Endodermal cell (in vitro differentiated cells): ENCODE measurements around the gene SORL1-AS1.

Source experiments
- DNase-seq: peaks from one replicate; pipeline ENCODE4 v3.0.0-alpha.2; 2017
- H3K27ac ChIP-seq: 2 replicates; pipeline ENCODE4 v1.5.1; 2013; ENCODE audit warnings: mild to moderate bottlenecking, low read depth, low read length, moderate library complexity
- H3K27me3 ChIP-seq: 2 replicates; pipeline ENCODE4 v1.6.1; 2013; ENCODE audit warnings: mild to moderate bottlenecking, low read length, moderate library complexity; ENCODE audit not compliant: insufficient read depth, control insufficient read depth, poor library complexity, severe bottlenecking
- H3K36me3 ChIP-seq: 2 replicates; pipeline ENCODE4 v1.7.0; 2013; ENCODE audit warnings: mild to moderate bottlenecking, low read length, moderate library complexity; ENCODE audit not compliant: control insufficient read depth, insufficient read depth
- H3K4me1 ChIP-seq: one replicate; pipeline ENCODE4 v1.7.0; 2013; ENCODE audit warnings: low read length; ENCODE audit not compliant: control insufficient read depth, insufficient read depth
- H3K4me3 ChIP-seq: 2 replicates; pipeline ENCODE4 v1.5.1; 2013; ENCODE audit warnings: mild to moderate bottlenecking, low read length, moderate library complexity
- H3K9ac ChIP-seq: 2 replicates; pipeline ENCODE4 v1.6.1; 2013; ENCODE audit warnings: mild to moderate bottlenecking, low read length, moderate library complexity; ENCODE audit not compliant: poor library complexity, severe bottlenecking; ENCODE audit errors: extremely low read depth
- H3K9me3 ChIP-seq: 2 replicates; pipeline ENCODE4 v1.6.1; 2013; ENCODE audit warnings: mild to moderate bottlenecking, low read length, moderate library complexity; ENCODE audit not compliant: control insufficient read depth
- H3K27ac Mint-ChIP-seq: 2 replicates; pipeline ENCODE4 v1.8.0; 2020; ENCODE audit warnings: mixed read lengths
- H3K27me3 Mint-ChIP-seq: 2 replicates; pipeline ENCODE4 v1.8.0; 2021; ENCODE audit warnings: mild to moderate bottlenecking, mixed read lengths; ENCODE audit not compliant: insufficient read depth
- H3K36me3 Mint-ChIP-seq: 2 replicates; pipeline ENCODE4 v1.8.0; 2020; ENCODE audit warnings: low read depth, mixed read lengths
- H3K4me1 Mint-ChIP-seq: 2 replicates; pipeline ENCODE4 v1.8.0; 2020; ENCODE audit warnings: mixed read lengths
- H3K4me3 Mint-ChIP-seq: 2 replicates; pipeline ENCODE4 v1.8.0; 2020; ENCODE audit warnings: mild to moderate bottlenecking, moderate library complexity, mixed read lengths
- H3K9me3 Mint-ChIP-seq: 2 replicates; pipeline ENCODE4 v1.8.0; 2020; ENCODE audit warnings: mild to moderate bottlenecking, mixed read lengths
- CTCF ChIP-seq: fragments of 200-600 bp; sonication (generic); conservative IDR thresholded peaks from 2 replicates; pipeline ENCODE4 v1.5.0; 2021; ENCODE audit warnings: antibody characterized with exemption, mild to moderate bottlenecking
- WGBS, 2 experiments: methylation state at CpG; one replicate each; pipeline versions ENCODE4 v1.1.5 to v1.1.7; 2013; ENCODE audit warnings: missing lambda C conversion rate in 2 of 2, mixed read lengths in 1 of 2; ENCODE audit not compliant: insufficient coverage in 1 of 2, insufficient read length in 1 of 2; 5-methylcytosine and 5-hydroxymethylcytosine counted together

Gene SORL1-AS1

GRCh38 chr11:121487191-121487590 is 34.4 kb upstream of the SORL1-AS1 start:
- H3K27me3 ChIP-seq = no peaks in the 10 kb centered on the region
- DNase-seq = no peak
- H3K27ac ChIP-seq = no peak overlapping the region
- H3K4me1 ChIP-seq = no peaks in the 10 kb centered on the region
- 79 to 100% methylated on average over 5 to 6 of the region's 6 CpGs for WGBS, 2 experiments
- no peak overlapping the region for H3K27ac Mint-ChIP-seq
- peaks cover 44% of the 10 kb centered on the region for H3K36me3 Mint-ChIP-seq
- no peaks in the 10 kb centered on the region for H3K27me3 Mint-ChIP-seq
- no peak overlapping the region for H3K4me3 ChIP-seq
- H3K9ac ChIP-seq = no peak overlapping the region
- H3K4me1 Mint-ChIP-seq = peaks cover 6% of the 10 kb centered on the region
- H3K4me3 Mint-ChIP-seq = no peak overlapping the region
- TF ChIP-seq CTCF = no peak
- H3K9me3 ChIP-seq = no peaks in the 10 kb centered on the region
- H3K9me3 Mint-ChIP-seq = no peaks in the 10 kb centered on the region
- H3K36me3 ChIP-seq = no peaks in the 10 kb centered on the region

GRCh38 chr11:121486054-121486453 is 33.3 kb upstream of the SORL1-AS1 start:
- H3K36me3 Mint-ChIP-seq = peaks cover 37% of the 10 kb centered on the region
- no peak for TF ChIP-seq CTCF
- peaks cover 10% of the 10 kb centered on the region for H3K4me1 Mint-ChIP-seq
- Histone ChIP-seq H3K4me3 (no peak overlapping the region), H3K9ac (no peak overlapping the region), H3K4me1 (no peaks in the 10 kb centered on the region), H3K27me3 (no peaks in the 10 kb centered on the region), H3K27ac (no peak overlapping the region), H3K36me3 (no peaks in the 10 kb centered on the region), H3K9me3 (no peaks in the 10 kb centered on the region)
- no peak overlapping the region for H3K27ac Mint-ChIP-seq
- peak; percentile 26 for DNase-seq
- H3K27me3 Mint-ChIP-seq = no peaks in the 10 kb centered on the region
- 88 to 94% methylated on average over 4 to 5 of the region's 5 CpGs for WGBS, 2 experiments
- no peak overlapping the region for H3K4me3 Mint-ChIP-seq
- H3K9me3 Mint-ChIP-seq = no peaks in the 10 kb centered on the region

- Histone ChIP-seq H3K27me3 (no peaks in the 10 kb centered on the region), H3K9ac (no peak overlapping the region), H3K27ac (no peak overlapping the region), H3K4me3 (no peak overlapping the region), H3K36me3 (no peaks in the 10 kb centered on the region), H3K9me3 (no peaks in the 10 kb centered on the region), H3K4me1 (no peaks in the 10 kb centered on the region)
- H3K36me3 Mint-ChIP-seq = peaks cover 33% of the 10 kb centered on the region
- H3K9me3 Mint-ChIP-seq = no peaks in the 10 kb centered on the region
- no peaks in the 10 kb centered on the region for H3K27me3 Mint-ChIP-seq
- no peak overlapping the region for H3K4me3 Mint-ChIP-seq
- 93 to 96% methylated on average over 6 to 7 of the region's 7 CpGs for WGBS, 2 experiments
- no peak for DNase-seq
- no peak overlapping the region for H3K27ac Mint-ChIP-seq
- no peak for TF ChIP-seq CTCF
- H3K4me1 Mint-ChIP-seq = peaks cover 10% of the 10 kb centered on the region
These were observed 32.4 kb upstream of the SORL1-AS1 start for GRCh38 chr11:121485216-121485615.
